IPS-18a (cell line): ENCODE results near the gene CDH13.

Source experiments
- H3K27ac ChIP-seq: one replicate; pipeline ENCODE4 v1.5.1; 2013; ENCODE audit warnings: low read length
- H3K27me3 ChIP-seq: one replicate; pipeline ENCODE4 v1.6.1; 2013; ENCODE audit warnings: mild to moderate bottlenecking, low read length; ENCODE audit not compliant: control insufficient read depth, insufficient read depth
- H3K36me3 ChIP-seq: one replicate; pipeline ENCODE4 v1.6.1; 2013; ENCODE audit warnings: low read depth, low read length; ENCODE audit not compliant: control insufficient read depth
- H3K4me1 ChIP-seq: one replicate; pipeline ENCODE4 v1.6.1; 2013; ENCODE audit warnings: low read depth, low read length; ENCODE audit not compliant: control insufficient read depth
- H3K4me3 ChIP-seq: one replicate; pipeline ENCODE4 v1.5.1; 2013; ENCODE audit warnings: low read length
- H3K9ac ChIP-seq: one replicate; pipeline ENCODE4 v1.6.1; 2013; ENCODE audit warnings: mild to moderate bottlenecking, low read length, moderate library complexity
- H3K9me3 ChIP-seq: one replicate; pipeline ENCODE4 v1.6.1; 2013; ENCODE audit warnings: low read depth, low read length; ENCODE audit not compliant: control insufficient read depth

Gene CDH13

DNA sequence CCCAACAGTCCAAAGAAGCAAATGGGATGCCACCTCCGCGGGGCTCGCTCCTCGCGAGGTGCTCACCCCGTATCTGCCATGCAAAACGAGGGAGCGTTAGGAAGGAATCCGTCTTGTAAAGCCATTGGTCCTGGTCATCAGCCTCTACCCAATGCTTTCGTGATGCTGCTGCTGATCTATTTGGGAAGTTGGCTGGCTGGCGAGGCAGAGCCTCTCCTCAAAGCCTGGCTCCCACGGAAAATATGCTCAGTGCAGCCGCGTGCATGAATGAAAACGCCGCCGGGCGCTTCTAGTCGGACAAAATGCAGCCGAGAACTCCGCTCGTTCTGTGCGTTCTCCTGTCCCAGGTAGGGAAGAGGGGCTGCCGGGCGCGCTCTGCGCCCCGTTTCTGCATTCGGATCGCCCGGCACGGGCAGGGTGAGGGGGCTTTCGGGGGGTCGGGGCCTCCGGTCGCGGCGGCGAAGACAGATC is at the start of gene CDH13:
Gene CDH13, plus strand, starts transcription at position 179 of the 471 bp plus-strand sequence.
- Histone ChIP-seq H3K27ac (no peak within 1 kb of the TSS), H3K9ac (no peak within 1 kb of the TSS), H3K27me3 (peaks cover 56% of the 10 kb centered on the region), H3K9me3 (no peaks in the 10 kb centered on the region), H3K36me3 (no peaks in the 10 kb centered on the region), H3K4me1 (peaks cover 9% of the 10 kb centered on the region), H3K4me3 (peak within 1 kb of the TSS; percentile 62)

DNA sequence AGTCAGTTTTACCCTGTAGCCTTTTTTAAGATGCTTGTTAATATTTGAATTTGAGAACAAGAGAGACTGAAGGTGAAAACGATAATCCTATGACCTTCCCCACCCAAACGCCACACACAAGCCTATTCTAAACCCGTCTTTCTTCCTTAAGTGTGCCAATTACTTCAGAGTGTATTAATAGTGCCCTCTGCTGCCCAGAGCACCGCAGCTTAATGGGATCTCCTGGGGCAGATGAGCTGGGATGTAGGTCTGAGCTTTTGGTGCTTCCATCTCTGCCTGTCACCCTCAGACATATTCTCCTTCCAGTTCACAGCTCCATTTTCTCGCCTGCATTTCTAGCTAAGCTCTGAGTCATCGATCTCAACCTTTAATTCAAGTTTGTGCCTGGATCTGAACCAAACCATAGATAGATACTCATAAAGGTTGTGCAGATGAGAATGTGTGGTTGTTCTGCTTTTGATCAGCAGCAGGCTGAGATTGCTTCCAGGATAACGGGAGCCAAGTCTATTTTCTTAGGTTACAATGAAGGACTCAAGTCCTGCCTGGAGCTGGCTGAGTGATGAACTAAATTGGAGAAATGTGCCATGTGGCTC is 46.4 kb upstream of the CDH13 start:
- no peak overlapping the region for H3K9ac ChIP-seq
- no peaks in the 10 kb centered on the region for H3K4me1 ChIP-seq
- no peaks in the 10 kb centered on the region for H3K36me3 ChIP-seq
- H3K9me3 ChIP-seq, result no peaks in the 10 kb centered on the region
- H3K27ac ChIP-seq, result no peak overlapping the region
- no peak overlapping the region for H3K4me3 ChIP-seq
- H3K27me3 ChIP-seq, result no peaks in the 10 kb centered on the region

DNA sequence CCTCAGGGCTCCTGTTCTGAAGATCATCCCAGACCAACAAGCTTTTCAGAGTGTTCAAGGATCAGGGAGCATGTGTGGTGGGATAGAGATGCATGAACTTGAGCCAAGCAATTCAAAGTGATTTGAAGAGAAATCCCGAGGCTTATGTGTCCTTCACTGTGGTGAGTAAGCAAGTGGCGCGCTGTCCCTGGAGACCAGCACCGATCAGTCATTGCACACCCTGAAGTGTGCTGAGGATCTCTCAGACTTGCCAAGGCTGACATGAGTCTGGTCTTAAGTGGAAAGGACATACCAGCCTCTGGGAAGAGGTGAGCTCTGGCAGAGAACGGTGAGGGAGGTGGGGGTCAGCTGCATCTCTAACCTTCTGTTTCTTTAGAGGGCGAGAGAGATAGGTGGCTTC is 43.8 kb upstream of the CDH13 start:
- H3K4me1 ChIP-seq, result no peaks in the 10 kb centered on the region
- no peaks in the 10 kb centered on the region for H3K36me3 ChIP-seq
- no peaks in the 10 kb centered on the region for H3K9me3 ChIP-seq
- H3K4me3 ChIP-seq, result no peak overlapping the region
- no peak overlapping the region for H3K9ac ChIP-seq
- no peaks in the 10 kb centered on the region for H3K27me3 ChIP-seq
- H3K27ac ChIP-seq, result no peak overlapping the region

DNA sequence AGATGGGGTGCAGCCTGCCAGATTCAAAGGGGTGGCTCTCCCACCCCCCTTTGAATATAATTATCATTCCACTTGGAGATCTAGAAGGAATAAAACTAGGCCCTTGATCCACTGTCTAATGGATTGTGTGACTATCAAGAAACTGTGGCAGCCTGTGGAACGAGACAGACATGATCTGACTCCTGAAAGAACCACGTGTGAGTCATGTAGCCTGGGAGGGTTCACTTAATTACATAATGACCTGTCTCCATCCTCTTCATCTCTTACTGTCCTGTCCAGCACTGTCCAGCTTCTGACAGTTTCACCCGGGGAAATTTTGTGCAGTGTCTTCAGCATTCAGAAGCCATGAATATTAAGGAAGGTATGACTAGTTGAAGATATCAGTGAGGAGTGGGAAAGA is 43.3 kb upstream of the CDH13 start:
- no peak overlapping the region for H3K9ac ChIP-seq
- no peaks in the 10 kb centered on the region for H3K27me3 ChIP-seq
- H3K36me3 ChIP-seq, result no peaks in the 10 kb centered on the region
- H3K4me1 ChIP-seq, result no peaks in the 10 kb centered on the region
- no peak overlapping the region for H3K27ac ChIP-seq
- no peak overlapping the region for H3K4me3 ChIP-seq
- H3K9me3 ChIP-seq, result no peaks in the 10 kb centered on the region

DNA sequence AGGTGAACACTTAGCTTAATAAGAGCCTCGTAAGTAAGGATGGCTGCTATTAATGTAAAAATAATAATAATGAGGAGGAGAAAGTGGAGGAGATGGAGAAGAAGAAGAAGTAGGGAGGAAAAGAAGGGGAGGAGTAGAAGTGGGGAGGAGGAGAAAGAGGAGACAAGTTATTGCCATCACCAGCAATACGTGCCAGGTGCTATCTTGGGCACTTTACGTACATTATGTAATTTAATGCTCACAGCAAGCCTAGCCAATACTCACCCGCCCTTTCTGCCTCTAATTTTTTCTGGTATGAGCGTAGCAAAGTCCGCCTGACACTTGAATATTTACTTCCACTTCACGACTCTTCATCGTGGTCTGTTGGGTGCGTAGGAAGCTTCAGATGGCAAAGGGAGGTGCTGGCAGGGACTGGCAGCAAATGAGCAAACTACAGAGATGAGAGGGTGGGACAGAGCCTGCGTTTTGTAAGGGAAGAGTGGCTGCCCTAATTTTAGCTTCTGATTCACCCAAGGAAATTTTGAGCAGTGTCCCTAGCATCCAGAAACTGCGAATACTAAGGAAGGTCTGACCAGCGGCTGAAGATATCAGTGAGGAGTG is 42.1 kb upstream of the CDH13 start:
- H3K36me3 ChIP-seq, result no peaks in the 10 kb centered on the region
- no peak overlapping the region for H3K9ac ChIP-seq
- no peaks in the 10 kb centered on the region for H3K27me3 ChIP-seq
- no peak overlapping the region for H3K27ac ChIP-seq
- H3K4me3 ChIP-seq, result no peak overlapping the region
- H3K9me3 ChIP-seq, result no peaks in the 10 kb centered on the region
- no peaks in the 10 kb centered on the region for H3K4me1 ChIP-seq

DNA sequence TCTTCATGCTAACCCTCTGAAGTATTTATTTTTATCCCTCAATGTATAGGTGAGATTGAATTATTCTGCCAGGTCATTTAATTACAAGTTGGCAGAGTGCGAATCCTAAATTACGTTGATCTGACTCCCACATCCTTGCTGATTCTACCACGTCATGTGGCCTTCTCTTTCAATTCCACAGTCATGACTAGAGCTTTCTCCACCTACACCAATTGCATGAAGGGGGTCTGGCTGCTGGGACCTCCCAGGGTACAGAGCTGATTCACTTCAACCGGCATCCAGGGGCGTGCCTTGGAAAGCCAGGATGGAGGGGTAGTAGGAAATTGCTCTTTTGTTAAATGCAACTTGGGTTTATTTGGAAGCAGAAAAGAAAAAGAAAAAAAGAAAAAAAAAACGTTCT is 41.1 kb upstream of the CDH13 start:
- Histone ChIP-seq H3K36me3 (no peaks in the 10 kb centered on the region), H3K27me3 (no peaks in the 10 kb centered on the region), H3K9ac (no peak overlapping the region), H3K27ac (no peak overlapping the region), H3K4me3 (no peak overlapping the region), H3K4me1 (no peaks in the 10 kb centered on the region), H3K9me3 (no peaks in the 10 kb centered on the region)

DNA sequence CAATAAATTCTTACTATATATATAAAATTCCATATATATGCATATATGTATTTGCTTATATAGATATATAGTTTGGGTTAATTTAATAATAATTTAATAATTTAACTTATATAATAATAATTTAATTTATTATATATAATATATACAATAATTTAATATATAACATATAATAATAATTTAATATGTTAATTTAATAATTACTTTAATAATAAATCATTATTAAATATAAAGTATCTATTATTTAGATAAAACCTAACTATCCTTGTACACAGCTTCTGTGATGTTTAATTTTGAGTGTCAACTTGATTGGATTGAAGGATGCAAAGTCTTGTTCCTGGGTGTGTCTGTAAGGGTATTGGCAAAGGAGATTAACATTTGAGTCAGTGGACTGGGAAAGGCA is 40.6 kb upstream of the CDH13 start:
- H3K27ac ChIP-seq, result no peak overlapping the region
- no peaks in the 10 kb centered on the region for H3K9me3 ChIP-seq
- H3K27me3 ChIP-seq, result no peaks in the 10 kb centered on the region
- no peaks in the 10 kb centered on the region for H3K36me3 ChIP-seq
- no peak overlapping the region for H3K9ac ChIP-seq
- no peak overlapping the region for H3K4me3 ChIP-seq
- H3K4me1 ChIP-seq, result no peaks in the 10 kb centered on the region

DNA sequence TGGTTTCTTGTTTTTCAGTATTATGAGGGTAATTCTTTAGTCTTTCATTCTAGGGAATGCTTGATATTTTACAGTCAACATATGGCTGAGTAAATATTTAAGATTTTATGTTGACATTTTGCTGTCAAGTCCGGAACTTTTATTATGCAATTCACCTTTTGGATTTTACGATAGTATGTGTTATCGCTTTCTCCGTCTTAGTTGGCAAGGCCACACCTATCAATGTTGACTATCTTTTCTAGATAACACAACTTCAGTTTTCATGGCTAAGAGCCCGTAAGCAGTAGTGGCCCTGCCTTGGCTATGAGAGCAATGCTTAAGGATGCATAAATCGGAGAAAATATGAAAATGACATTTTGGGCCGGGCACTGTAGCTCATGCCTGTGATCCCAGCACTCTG is 39.5 kb upstream of the CDH13 start:
- H3K36me3 ChIP-seq, result no peaks in the 10 kb centered on the region
- H3K9ac ChIP-seq, result no peak overlapping the region
- H3K27ac ChIP-seq, result no peak overlapping the region
- H3K27me3 ChIP-seq, result no peaks in the 10 kb centered on the region
- no peak overlapping the region for H3K4me3 ChIP-seq
- no peaks in the 10 kb centered on the region for H3K4me1 ChIP-seq
- no peaks in the 10 kb centered on the region for H3K9me3 ChIP-seq

DNA sequence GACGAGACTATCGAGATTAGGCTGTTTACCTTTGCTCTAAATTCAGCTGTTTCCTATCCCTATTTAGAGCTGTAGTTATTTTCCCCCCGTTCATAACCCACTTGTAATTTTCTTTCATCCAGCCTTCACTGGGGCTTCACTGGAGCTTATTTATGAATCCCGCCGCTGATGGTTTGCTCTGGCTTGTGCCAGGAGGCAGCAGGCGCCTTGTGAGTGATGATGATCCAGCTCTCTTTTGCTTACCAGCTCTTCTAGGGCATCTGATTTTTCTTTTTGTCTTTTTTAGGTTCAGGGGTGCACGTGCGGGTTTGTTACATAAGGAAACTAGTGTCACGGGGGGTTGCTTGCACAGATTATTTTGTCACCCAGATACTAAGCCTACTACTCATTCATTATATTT is 37.4 kb upstream of the CDH13 start:
- Histone ChIP-seq H3K27ac (no peak overlapping the region), H3K27me3 (no peaks in the 10 kb centered on the region), H3K4me1 (no peaks in the 10 kb centered on the region)

DNA sequence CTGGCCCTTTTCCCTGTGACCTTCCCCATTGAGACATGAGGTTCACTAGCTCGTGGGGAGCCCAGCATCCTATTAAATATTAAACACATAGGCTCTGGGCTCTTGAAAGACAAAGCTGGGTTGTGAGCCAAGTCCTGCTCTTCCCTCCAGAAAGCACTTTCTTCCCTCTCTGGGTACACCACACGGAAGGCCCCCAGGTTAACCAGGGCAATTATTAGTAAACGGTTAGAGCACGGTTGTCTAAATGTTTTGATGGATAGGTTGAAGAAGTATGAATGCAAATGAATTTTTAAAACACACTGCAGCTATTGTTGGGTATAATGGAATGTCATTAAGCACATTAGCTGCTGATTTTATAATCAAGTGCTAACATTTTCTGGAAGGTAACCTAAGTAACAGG is 32.7 kb upstream of the CDH13 start:
- no peak overlapping the region for H3K9ac ChIP-seq
- no peaks in the 10 kb centered on the region for H3K4me1 ChIP-seq
- H3K27me3 ChIP-seq, result no peaks in the 10 kb centered on the region
- no peak overlapping the region for H3K4me3 ChIP-seq
- no peaks in the 10 kb centered on the region for H3K36me3 ChIP-seq
- H3K9me3 ChIP-seq, result no peaks in the 10 kb centered on the region
- H3K27ac ChIP-seq, result no peak overlapping the region

More for the DNA sequence above, 37.4 kb upstream of the CDH13 start:
- H3K9me3 ChIP-seq, result no peaks in the 10 kb centered on the region
- H3K9ac ChIP-seq, result no peak overlapping the region
- H3K36me3 ChIP-seq, result no peaks in the 10 kb centered on the region
- H3K4me3 ChIP-seq, result no peak overlapping the region

DNA sequence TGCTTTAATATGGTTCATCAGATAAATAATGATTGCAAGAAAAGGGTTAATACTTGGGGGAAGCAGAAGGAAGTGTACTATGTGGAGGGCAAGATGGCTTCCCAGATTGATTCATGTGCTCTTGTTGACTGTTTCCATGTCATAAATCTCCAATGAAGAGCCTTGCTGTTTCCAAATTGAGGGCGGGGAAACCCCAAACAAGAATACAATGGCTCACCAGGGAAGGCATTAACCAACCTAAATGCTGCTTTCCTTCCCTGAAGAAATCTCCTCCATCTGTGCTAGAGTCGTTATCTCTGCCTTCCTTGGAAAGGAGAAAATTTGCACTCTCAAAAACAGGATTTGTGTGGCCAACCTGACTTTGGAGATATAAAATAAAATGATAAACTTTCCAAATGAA is 28.0 kb upstream of the CDH13 start:
- Histone ChIP-seq H3K4me3 (no peak overlapping the region), H3K9me3 (no peaks in the 10 kb centered on the region), H3K27ac (no peak overlapping the region), H3K36me3 (no peaks in the 10 kb centered on the region), H3K27me3 (no peaks in the 10 kb centered on the region), H3K9ac (no peak overlapping the region), H3K4me1 (no peaks in the 10 kb centered on the region)

DNA sequence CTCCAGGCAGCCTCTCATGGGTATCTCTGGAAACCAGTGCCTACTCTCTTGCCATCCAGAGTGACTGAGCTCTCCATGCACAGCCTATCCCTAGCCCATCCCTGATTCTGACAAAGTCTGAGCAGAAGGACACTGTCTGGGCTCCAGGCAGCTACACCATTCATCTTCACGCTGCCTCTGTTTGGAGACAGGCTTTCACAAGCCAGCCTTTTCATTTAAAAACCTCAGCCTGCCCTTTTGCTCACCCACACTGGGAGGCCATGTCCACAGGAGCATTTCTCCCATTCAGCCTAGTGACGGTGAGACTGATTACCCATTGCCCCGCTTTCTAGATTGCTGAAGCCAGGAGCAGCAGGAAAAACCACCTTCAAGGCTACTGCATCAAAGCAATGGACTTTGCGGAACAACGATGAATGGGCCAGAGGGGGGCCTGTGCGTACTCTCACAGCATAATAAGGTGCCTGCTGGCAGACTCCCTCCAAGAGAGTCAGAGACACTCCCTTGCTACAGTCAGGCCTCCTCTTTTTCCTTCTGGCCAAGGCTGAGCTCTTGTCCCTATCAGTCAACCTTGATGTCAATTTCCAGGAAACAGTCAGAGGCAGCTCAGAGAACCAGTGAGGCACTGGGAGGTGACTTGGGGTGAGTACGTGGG is 24.7 kb upstream of the CDH13 start:
- Histone ChIP-seq H3K4me1 (peaks cover 18% of the 10 kb centered on the region), H3K27ac (no peak overlapping the region), H3K4me3 (no peak overlapping the region), H3K27me3 (no peaks in the 10 kb centered on the region), H3K36me3 (no peaks in the 10 kb centered on the region), H3K9ac (no peak overlapping the region), H3K9me3 (no peaks in the 10 kb centered on the region)
